ENCODE results near the gene ARHGEF39. TPM values are rescaled to one million over a fixed set of nuclear protein-coding genes. Genes with fewer than 3 reads are reported as not detected.

The ARHGEF39 gene
- polyA plus RNA-seq, 3 donors, result 0.13 to 0.53 (median 0.42) TPM

- H4K20me1 ChIP-seq (ENCODE audit: insufficient read depth, low read length), result no peaks in the 10 kb centered on the region
- H3K4me3 ChIP-seq (replicated peaks in 1 of 3; ENCODE audit: low read depth in 2 of 3, low read length in 3 of 3), result peak within 1 kb of the TSS; percentile 86 to 93 (median 90)
- Mint-ChIP-seq H3K27ac (peak within 1 kb of the TSS in 3 of 7 donors; percentile 33 to 60 (median 38)), H3K4me3 (peak within 1 kb of the TSS; percentile 88 to 91), H3K36me3 (no peaks in the 10 kb centered on the region), H3K4me1 (peaks cover 10% of the 10 kb centered on the region), H3K27me3 (ENCODE audit: low read depth in 3 of 3) (peaks cover 4 to 25% (median 6%) of the 10 kb centered on the region in 3 donors), H3K9me3 (peaks cover 0 to 3% (median 0%) of the 10 kb centered on the region in 7 donors)
- 34% methylated on average over 46 of the region's 61 CpGs for WGBS (ENCODE audit: insufficient coverage)
- no peak for TF ChIP-seq CTCF (IDR thresholded peaks at IDR 0.05)
- no peak for DNase-seq
- no peaks in the 10 kb centered on the region for H3K36me3 ChIP-seq (replicated peaks in 1 of 2; ENCODE audit: control insufficient read depth in 1 of 2, insufficient read depth in 2 of 2, low read length in 2 of 2)
- peak within 1 kb of the TSS in 1 of 2 donors; percentile 36 for H3K27ac ChIP-seq (ENCODE audit: low read depth in 1 of 2, low read length in 2 of 2)
- peak within 1 kb of the TSS; percentile 94 for H2AFZ ChIP-seq (ENCODE audit: insufficient read depth, low read depth, low read length, poor library complexity, severe bottlenecking)
- H3K79me2 ChIP-seq (ENCODE audit: insufficient read depth, low read length), result no peaks in the 10 kb centered on the region
- peak within 1 kb of the TSS; percentile 75 for H3K9ac ChIP-seq (ENCODE audit: insufficient read depth, low read length, poor library complexity, severe bottlenecking)
- H3K4me2 ChIP-seq (replicated peaks; ENCODE audit: extremely low read depth, low read length, poor library complexity, severe bottlenecking), result peak within 1 kb of the TSS; percentile 90
- H3K27me3 ChIP-seq (ENCODE audit: control insufficient read depth in 2 of 2, insufficient read depth in 2 of 2, low read length in 2 of 2), result peaks cover 0 to 15% of the 10 kb centered on the region in 2 donors
- peaks cover 14 to 21% of the 10 kb centered on the region in 2 donors for H3K4me1 ChIP-seq (ENCODE audit: control insufficient read depth in 1 of 2, insufficient read depth in 2 of 2, low read length in 2 of 2)
- intact Hi-C loops (cut with micrococcal nuclease), result loop anchor here in 1 of 2 donors (10.0 kb wide), 1 partner anchor 45 kb away; no protein-coding TSS in a partner anchor
- no peaks in the 10 kb centered on the region for H3K9me3 ChIP-seq (replicated peaks in 1 of 2; ENCODE audit: control insufficient read depth in 1 of 2, insufficient read depth in 1 of 2, low read length in 2 of 2)
Observed at GRCh38 chr9:35689542-35690293, 24.7 kb upstream of the ARHGEF39 start, which contains the start of gene TPM2. Gene TPM2 (minus strand): TSS chr9:35689925. CDS start chr9:35689817, 108 bp downstream.

- H3K4me3 ChIP-seq (replicated peaks in 1 of 3; ENCODE audit: low read depth in 2 of 3, low read length in 3 of 3), result no peak overlapping the region
- no peak for DNase-seq
- intact Hi-C loops (cut with micrococcal nuclease), result no loop called here
Observed at GRCh38 chr9:35688558-35689541, 23.9 kb upstream of the ARHGEF39 start.

More at GRCh38 chr9:35688558-35689541, 23.9 kb upstream of the ARHGEF39 start:
- Histone ChIP-seq H3K27ac (ENCODE audit: low read depth in 1 of 2, low read length in 2 of 2) (no peak overlapping the region), H3K36me3 (replicated peaks in 1 of 2; ENCODE audit: control insufficient read depth in 1 of 2, insufficient read depth in 2 of 2, low read length in 2 of 2) (no peaks in the 10 kb centered on the region), H4K20me1 (ENCODE audit: insufficient read depth, low read length) (no peaks in the 10 kb centered on the region), H3K4me2 (replicated peaks; ENCODE audit: extremely low read depth, low read length, poor library complexity, severe bottlenecking) (no peak overlapping the region), H3K9ac (ENCODE audit: insufficient read depth, low read length, poor library complexity, severe bottlenecking) (no peak overlapping the region), H3K4me1 (ENCODE audit: control insufficient read depth in 1 of 2, insufficient read depth in 2 of 2, low read length in 2 of 2) (peaks cover 14 to 21% of the 10 kb centered on the region in 2 donors), H2AFZ (ENCODE audit: insufficient read depth, low read depth, low read length, poor library complexity, severe bottlenecking) (no peak overlapping the region), H3K27me3 (ENCODE audit: control insufficient read depth in 2 of 2, insufficient read depth in 2 of 2, low read length in 2 of 2) (peaks cover 0 to 15% of the 10 kb centered on the region in 2 donors), H3K79me2 (ENCODE audit: insufficient read depth, low read length) (no peaks in the 10 kb centered on the region), H3K9me3 (replicated peaks in 1 of 2; ENCODE audit: control insufficient read depth in 1 of 2, insufficient read depth in 1 of 2, low read length in 2 of 2) (no peaks in the 10 kb centered on the region)
- WGBS (ENCODE audit: insufficient coverage), result 96% methylated on average over 11 of the region's 12 CpGs
- Mint-ChIP-seq H3K36me3 (no peaks in the 10 kb centered on the region), H3K9me3 (peaks cover 0 to 3% (median 0%) of the 10 kb centered on the region in 7 donors), H3K4me3 (peak overlapping the region; percentile 69 to 70), H3K27ac (peak overlapping the region in 1 of 7 donors; percentile 33), H3K27me3 (ENCODE audit: low read depth in 3 of 3) (peaks cover 4 to 25% (median 6%) of the 10 kb centered on the region in 3 donors), H3K4me1 (peaks cover 10% of the 10 kb centered on the region)
- TF ChIP-seq CTCF (IDR thresholded peaks at IDR 0.05), result no peak
